Activated T-cell treated with anti-CD3 and anti-CD28 coated beads, Interleukin-2, amount 50 U/mL, for 4 hours (primary cell): ENCODE results near the gene PEAK3. TPM values are rescaled to one million over a fixed set of nuclear protein-coding genes. Genes with fewer than 3 reads are reported as not detected.

Source experiments
- ATAC-seq, 2 donors: fragments of 200-7000 bp; cut with Tn5 transposase; one replicate each; pipeline ENCODE4 v1.10.0; 2021
- DNase-seq: peaks from one replicate; pipeline ENCODE4 v3.0.0-alpha.2; 2020
- H3K27me3 Mint-ChIP-seq: one replicate; pipeline ENCODE4 v1.8.0; 2021; ENCODE audit warnings: low read depth, mixed read lengths
- H3K36me3 Mint-ChIP-seq: one replicate; pipeline ENCODE4 v1.8.0; 2022; ENCODE audit warnings: mixed read lengths; ENCODE audit not compliant: insufficient read depth
- H3K4me1 Mint-ChIP-seq: one replicate; pipeline ENCODE4 v1.8.0; 2021; ENCODE audit warnings: low read depth, mixed read lengths
- H3K4me3 Mint-ChIP-seq: one replicate; pipeline ENCODE4 v1.8.0; 2021; ENCODE audit warnings: mild to moderate bottlenecking, moderate library complexity, mixed read lengths
- H3K9me3 Mint-ChIP-seq: one replicate; pipeline ENCODE4 v1.8.0; 2021; ENCODE audit warnings: mixed read lengths
- total RNA-seq, 3 donors: library from RNA; stranded (reverse); gene quantifications; one replicate each; pipeline ENCODE4 v1.2.1, GENCODE V29; 2021

The PEAK3 gene, protein sequence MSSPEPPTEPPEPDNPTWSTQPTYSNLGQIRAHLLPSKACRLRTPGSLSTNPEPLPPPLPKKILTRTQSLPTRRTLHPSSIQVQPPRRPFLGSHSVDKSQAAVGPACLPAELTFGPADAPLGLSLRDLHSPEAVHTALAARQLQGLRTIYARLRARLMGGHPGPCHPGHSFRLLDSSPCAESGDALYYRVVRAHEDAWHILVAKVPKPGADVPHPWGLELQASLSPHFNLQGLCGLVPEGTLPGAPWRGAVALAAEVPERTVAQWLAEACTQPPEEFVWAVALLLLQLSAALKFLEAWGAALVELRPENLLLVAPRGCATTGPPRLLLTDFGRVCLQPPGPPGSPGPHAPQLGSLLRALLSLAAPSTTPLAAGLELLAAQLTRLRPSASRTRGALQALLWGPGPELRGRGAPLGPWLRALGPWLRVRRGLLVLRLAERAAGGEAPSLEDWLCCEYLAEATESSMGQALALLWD
- under 1 TPM in 1 of 3 donors, not detected in 2; 0.11 TPM for total RNA-seq

DNA sequence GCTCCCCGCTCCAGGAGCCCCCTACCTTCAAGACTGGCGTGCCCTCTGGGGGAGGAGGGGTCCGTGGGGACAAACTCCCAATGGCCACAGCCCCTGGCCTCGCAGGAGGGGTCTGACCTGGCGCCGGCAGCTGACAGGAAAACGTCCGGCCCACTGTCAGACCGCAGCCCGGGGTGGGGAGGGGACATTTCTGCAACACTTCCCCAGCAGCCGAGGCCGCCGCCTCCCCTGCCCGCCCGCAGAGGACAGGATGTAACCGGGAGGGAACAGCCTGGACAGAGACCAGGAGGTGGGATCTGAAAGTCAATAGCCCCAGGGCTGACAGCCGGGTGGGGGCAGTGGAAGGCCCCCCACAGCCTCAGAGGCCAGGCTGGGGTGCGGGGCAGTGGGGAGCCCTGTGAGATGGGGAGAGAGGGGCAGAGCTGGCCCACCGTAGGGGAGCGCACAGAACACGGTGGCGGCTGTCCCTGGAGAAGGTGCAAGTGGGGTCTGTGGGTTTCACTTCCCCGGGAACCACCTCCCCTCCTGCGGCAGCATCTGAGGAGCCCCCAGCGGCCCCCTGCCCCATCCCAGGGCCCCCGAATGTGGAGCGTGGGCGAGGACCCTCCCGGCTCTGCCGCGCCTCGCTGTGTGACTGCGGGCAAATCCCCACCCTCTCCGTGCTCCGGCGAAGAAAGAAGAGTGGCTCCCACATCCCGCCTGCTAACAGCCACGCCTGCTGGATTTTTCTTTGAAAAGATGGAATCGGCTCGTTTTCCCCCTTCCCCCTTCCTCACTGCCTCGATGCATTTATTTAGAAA, at the start of gene PEAK3:
Gene PEAK3 (minus strand): TSS at position 114 of the 800 bp plus-strand sequence. CDS start 1,244 bp downstream, outside the sequence.
- ATAC-seq: peak; percentile 35 to 41
- H3K4me3 Mint-ChIP-seq: peak within 1 kb of the TSS; percentile 54
- H3K4me1 Mint-ChIP-seq: peaks cover 14% of the 10 kb centered on the region
- DNase-seq: no peak
- H3K36me3 Mint-ChIP-seq: no peaks in the 10 kb centered on the region
- no peaks in the 10 kb centered on the region for H3K9me3 Mint-ChIP-seq
- H3K27me3 Mint-ChIP-seq: no peaks in the 10 kb centered on the region

DNA sequence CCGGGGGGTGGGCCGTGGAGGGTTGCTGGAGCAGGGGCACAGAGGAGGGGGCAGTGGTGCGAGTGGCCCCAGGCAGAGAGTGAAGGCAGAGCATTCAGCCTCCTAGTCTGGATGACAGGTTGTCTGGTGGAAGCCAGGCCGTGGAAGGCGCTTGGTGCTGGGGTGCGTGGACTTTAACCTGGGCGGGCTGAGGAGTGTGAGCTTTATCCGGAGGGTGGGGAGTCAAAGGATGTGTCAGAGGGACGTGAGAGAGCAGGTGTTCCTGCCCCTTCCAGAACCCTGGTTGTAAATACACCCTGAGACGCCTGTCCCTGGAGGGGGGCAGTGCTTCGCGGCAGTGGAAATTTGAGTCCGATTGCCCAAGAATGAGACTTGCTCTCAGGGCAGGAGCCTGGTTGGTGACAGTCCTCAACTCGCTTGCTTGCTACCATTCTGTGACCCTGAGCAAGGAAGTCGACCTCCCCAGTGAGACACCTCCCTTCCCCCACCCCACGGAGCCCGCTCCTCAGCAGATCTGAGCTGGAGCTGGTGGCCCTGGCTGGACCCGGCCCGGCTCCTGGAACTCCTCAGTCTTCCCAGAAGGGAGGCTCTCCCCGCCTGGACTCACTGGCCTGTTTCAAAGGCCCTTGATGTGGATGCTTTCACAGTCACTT, 48.8 kb upstream of the PEAK3 start:
- ATAC-seq (no peak), DNase-seq (no peak)
- no peaks in the 10 kb centered on the region for H3K9me3 Mint-ChIP-seq
- H3K4me1 Mint-ChIP-seq: peaks cover 59% of the 10 kb centered on the region
- H3K4me3 Mint-ChIP-seq: peak overlapping the region; percentile 100
- H3K36me3 Mint-ChIP-seq: peaks cover 12% of the 10 kb centered on the region
- H3K27me3 Mint-ChIP-seq: no peaks in the 10 kb centered on the region

DNA sequence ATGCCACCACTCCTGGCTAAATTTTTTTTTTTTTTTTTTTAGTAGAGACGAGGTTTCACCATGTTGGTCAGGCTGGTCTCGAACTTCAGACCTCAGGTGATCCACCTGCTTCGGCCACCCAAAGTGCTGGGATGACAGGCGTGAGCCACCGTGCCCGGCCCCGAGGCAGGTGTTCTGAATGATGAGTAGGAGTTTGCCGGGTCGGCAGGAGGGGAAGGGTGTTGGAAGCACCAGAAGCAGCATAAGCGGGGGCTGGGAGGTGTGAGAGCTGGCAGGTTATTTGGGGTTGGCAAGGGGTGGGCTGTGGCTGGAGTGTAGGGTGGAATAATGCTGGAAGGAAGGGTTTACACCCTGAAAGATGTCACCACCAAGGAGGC, 48.3 kb upstream of the PEAK3 start:
- ATAC-seq (no peak), DNase-seq (no peak)
- Mint-ChIP-seq H3K4me3 (peak overlapping the region; percentile 100), H3K9me3 (no peaks in the 10 kb centered on the region), H3K4me1 (peaks cover 63% of the 10 kb centered on the region), H3K27me3 (no peaks in the 10 kb centered on the region), H3K36me3 (peaks cover 16% of the 10 kb centered on the region)

DNA sequence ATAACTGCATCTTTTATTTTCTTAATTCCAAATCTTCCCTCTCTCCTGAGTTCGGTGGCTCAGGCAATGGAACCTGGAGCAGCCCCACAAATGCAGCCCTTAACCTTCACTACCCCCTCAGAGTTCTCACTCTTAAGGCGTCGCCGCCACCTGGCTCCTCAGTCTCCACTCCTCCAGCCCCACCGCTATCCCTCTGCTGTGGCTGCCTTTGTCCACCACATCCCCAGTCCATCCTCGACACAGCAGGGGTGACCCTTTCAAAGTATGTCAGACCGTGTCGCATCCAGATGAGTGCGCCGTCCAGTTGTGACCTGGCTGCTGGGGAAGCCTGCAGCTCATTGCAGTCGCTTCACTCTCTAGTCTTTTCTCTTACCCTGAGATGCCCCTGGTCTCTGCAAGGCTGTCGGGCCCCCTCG, 47.5 kb upstream of the PEAK3 start:
- DNase-seq (no peak), ATAC-seq (no peak)
- Mint-ChIP-seq H3K4me1 (peaks cover 65% of the 10 kb centered on the region), H3K27me3 (no peaks in the 10 kb centered on the region), H3K4me3 (peak overlapping the region; percentile 100), H3K36me3 (peaks cover 17% of the 10 kb centered on the region), H3K9me3 (no peaks in the 10 kb centered on the region)

DNA sequence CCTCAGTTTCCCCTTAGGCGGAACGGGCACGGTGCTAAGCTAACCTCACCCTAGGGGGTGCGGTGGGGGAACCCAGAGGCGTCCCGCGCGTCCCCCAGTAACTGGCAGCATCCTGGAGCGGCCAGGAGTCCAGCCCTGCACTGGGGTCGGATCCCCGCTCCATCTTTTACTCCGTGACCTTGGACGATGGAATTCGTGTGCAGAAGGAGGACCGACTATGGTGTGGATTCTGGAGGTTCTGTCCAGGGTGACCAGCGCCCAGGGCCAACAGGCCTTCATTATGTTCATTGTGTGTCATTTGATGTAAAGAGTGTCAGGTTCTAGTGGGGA, 47.1 kb upstream of the PEAK3 start:
- H3K27me3 Mint-ChIP-seq: no peaks in the 10 kb centered on the region
- no peaks in the 10 kb centered on the region for H3K9me3 Mint-ChIP-seq
- ATAC-seq (peak in 1 of 2 donors; percentile 2), DNase-seq (no peak)
- H3K4me3 Mint-ChIP-seq: peak overlapping the region; percentile 100
- peaks cover 19% of the 10 kb centered on the region for H3K36me3 Mint-ChIP-seq
- H3K4me1 Mint-ChIP-seq: peaks cover 67% of the 10 kb centered on the region

DNA sequence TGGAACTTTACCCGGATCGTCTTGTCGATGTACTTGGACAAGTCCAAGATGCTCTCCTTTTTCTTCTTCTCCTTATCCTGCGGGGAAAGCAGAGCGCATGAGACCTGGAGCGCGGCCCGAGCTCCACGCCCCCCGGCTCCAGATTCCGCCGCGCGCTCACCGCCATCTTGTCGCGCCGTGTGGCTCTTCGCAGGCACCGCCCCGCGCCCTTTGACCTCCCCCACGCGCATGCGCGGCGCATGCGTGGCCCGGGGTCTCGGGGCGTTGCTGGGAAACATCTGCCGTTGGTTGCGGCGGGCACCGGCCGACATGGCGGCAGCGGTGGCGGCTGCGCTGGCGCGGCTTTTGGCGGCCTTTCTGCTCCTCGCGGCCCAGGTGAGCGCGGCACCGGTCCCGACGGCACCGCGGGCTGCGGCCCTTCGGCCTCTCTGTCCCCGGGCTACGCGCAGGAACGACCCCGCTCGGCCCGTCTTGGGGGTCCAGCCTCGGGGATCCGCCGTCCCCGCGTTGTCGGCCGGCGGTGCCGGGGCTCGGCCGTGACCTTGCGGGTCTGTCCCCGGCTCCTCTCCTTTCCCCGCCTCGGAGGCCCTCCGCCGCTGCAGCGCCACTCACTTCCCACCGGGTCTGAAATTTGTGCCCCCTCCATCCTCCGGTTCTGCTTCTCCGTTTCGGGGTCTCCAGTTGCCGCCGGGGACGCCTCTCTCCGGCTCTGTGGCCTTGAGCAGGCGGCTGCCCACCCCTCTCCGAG, 46.6 kb upstream of the PEAK3 start, which contains the start of the genes LSM7 and SPPL2B:
Gene LSM7 (minus strand): TSS at position 186 of the 748 bp plus-strand sequence. CDS start 20 bp downstream, at position 166.
Gene SPPL2B (plus strand): TSS at position 284 of the 748 bp plus-strand sequence. CDS start 26 bp downstream, at position 310.
- DNase-seq (peak; percentile 91), ATAC-seq (peak; percentile 83 to 84)
- Mint-ChIP-seq H3K27me3 (no peaks in the 10 kb centered on the region), H3K9me3 (no peaks in the 10 kb centered on the region), H3K4me3 (peak within 1 kb of the TSS; percentile 100), H3K4me1 (peaks cover 65% of the 10 kb centered on the region), H3K36me3 (peaks cover 19% of the 10 kb centered on the region)

DNA sequence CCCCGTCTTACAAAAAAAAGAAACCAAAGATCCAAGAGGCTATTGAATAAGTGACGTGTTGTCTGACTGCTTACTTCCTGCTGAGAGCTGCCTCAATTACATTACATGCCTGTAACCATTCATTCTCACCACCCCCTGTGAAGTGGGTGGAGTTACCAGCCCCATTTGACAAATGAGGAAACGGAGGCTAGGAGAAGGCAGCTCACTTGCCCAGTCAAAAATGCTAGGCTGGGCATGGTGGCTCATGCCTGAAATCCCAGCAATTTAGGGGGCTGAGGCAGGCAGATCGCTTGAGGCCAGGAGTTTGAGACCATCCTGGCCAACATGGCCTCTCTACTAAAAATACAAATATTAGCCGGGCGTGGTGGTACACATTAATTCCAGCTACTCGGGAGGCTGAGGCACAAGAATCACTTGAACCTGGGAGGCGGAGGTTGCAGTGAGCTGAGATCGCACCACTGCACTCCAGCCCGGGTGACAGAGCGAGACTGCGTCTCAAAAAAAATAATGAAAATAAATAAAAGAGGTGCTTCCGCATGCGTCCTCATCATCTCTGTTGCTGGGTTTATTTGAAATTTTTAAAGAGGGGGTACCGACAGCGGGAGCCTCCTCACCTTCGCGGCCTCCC, 45.9 kb upstream of the PEAK3 start:
- DNase-seq (peak; percentile 48), ATAC-seq (peak; percentile 74 to 75)
- Mint-ChIP-seq H3K4me3 (peak overlapping the region; percentile 100), H3K9me3 (no peaks in the 10 kb centered on the region), H3K36me3 (peaks cover 19% of the 10 kb centered on the region), H3K4me1 (peaks cover 65% of the 10 kb centered on the region), H3K27me3 (no peaks in the 10 kb centered on the region)

DNA sequence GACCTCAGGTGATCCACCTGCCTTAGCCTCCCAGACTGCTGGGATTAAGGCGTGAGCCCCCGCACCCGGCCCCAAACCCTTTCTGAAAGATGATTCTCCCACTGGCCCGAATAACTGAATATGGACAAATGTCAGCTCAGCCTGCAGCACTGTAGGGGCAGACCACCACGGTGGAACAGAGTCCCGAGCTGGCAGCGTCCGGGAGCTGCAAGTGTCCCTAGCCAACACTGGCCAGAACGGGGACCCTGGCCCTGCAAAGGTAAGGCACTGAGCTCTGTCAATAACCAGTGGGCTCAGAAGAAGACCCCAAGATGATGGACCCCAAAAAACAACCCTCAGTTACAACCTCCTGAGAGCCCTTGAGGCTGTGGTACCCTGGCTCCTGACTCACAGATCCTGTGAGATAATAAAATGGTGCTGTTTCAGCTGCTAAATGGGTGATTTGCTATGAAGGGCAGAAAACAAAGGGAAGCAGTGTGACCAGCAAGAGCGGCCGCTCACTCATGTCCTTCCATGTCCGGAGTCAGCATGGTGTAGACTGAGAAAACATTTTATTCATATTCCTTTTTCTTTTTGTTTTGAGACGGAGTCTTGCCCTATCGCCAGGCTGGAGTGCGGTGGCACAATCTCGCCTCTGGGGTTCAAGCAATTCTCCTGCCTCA, 44.9 kb upstream of the PEAK3 start:
- no peaks in the 10 kb centered on the region for H3K9me3 Mint-ChIP-seq
- no peaks in the 10 kb centered on the region for H3K27me3 Mint-ChIP-seq
- peaks cover 19% of the 10 kb centered on the region for H3K36me3 Mint-ChIP-seq
- ATAC-seq: no peak
- peak overlapping the region; percentile 100 for H3K4me3 Mint-ChIP-seq
- peaks cover 56% of the 10 kb centered on the region for H3K4me1 Mint-ChIP-seq
- DNase-seq: no peak

DNA sequence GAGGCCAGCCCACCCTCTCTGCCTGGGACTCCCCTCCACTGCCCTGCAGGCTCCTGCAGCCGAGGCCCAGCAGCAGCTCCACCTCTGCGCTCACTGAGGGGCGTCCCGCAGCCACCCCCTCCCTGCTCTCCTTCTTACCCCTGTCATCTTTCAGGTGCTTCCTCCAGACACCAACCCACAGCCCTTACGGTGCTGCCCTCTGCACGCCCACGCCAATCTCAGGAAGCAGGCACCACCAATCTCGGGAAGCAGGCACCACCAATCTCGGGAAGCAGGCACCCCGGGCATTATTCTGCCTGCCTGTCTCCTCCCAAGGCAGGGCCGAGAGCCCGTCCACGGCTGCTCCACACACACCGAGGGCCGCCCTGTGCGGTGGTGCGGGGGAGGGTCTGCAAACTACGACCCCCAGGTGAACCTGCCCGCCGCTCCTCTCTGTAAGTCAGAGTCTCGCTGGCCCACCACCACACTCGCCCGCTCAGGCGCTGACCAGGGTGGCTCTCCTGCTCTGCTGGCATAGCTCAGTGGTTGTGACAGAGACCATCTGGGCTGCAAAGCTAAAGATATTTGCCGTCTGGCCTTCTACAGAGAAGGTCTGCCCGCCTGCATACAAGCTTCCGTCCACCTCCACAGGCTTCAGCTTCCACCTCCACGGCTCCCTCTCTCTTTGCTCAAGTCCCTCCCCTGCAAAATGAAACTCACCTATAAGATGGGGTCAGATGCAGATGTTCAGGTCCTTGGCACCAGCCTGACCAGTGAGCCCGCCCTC, 43.5 kb upstream of the PEAK3 start:
- DNase-seq: no peak
- H3K27me3 Mint-ChIP-seq: no peaks in the 10 kb centered on the region
- H3K9me3 Mint-ChIP-seq: no peaks in the 10 kb centered on the region
- peaks cover 43% of the 10 kb centered on the region for H3K4me1 Mint-ChIP-seq
- peaks cover 19% of the 10 kb centered on the region for H3K36me3 Mint-ChIP-seq
- ATAC-seq: no peak
- peak overlapping the region; percentile 53 for H3K4me3 Mint-ChIP-seq

DNA sequence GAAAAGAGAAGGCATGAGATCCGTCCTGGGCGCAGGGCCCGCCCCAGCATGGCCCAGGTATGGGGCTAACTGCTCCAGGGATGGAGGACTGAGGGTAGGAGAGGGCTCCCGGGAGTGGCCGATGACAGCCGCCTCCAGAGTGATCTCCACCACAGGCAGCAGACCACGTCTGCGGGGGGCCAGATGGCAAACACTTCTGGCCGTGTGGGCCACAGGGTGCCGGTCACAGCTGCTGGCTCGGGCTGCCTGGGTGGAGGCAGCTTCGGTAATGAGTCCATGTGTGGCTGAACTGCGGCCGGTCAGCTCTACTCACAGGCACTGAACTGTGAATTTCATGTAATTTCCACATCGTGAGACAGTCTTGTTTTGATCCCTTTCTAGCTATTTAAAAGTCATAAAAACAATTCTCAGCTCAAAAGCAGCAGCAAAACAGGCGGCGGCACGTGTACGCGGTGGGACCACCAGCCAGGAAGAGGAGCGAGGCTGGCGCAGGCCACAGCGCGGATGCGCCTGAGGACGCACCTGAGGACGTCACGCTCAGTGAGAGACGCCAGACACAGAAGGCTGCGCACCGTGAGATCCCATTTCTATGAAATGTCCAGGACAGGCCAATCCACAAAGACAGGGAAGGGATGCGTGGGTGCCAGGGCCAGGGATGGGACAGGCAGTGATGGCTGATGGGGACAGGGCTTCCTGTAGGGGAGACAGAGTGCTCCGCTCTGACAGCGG, 42.4 kb upstream of the PEAK3 start:
- Mint-ChIP-seq H3K9me3 (no peaks in the 10 kb centered on the region), H3K4me1 (peaks cover 34% of the 10 kb centered on the region), H3K36me3 (peaks cover 19% of the 10 kb centered on the region), H3K27me3 (no peaks in the 10 kb centered on the region), H3K4me3 (no peak overlapping the region)
- ATAC-seq (no peak), DNase-seq (no peak)

DNA sequence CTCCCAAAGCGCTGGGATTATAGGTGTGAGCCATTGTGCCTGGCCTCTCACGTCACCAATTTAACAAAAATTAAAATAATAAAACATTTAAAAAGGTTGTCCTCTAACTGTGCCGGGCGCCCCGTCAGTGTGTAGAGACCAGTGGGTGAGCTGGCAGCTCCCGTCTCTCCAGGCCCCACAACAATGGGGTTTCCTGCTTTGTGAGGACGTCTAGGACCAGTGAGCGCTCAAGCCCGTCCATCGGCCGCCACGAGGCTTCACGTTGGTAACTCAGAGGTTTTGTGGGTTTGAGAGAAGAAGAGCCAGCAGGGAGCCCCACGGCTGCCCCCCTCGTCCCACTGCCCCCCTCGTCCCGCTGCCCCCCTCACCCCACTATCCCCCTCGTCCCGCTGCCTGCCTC, 41.7 kb upstream of the PEAK3 start:
- Mint-ChIP-seq H3K4me1 (peaks cover 31% of the 10 kb centered on the region), H3K9me3 (no peaks in the 10 kb centered on the region), H3K36me3 (peaks cover 19% of the 10 kb centered on the region), H3K4me3 (no peak overlapping the region), H3K27me3 (no peaks in the 10 kb centered on the region)
- DNase-seq: no peak
- no peak for ATAC-seq
